GM21528 (cell line): ENCODE measurements around the gene OR52I1.

Experiments
- ATAC-seq: cut with Tn5 transposase; IDR thresholded peaks from one replicate; pipeline ENCODE4 v1.9.1; 2021; ENCODE audit warnings: mild to moderate bottlenecking, moderate library complexity; ENCODE audit not compliant: unreplicated experiment, low FRiP score

Gene OR52I1, protein sequence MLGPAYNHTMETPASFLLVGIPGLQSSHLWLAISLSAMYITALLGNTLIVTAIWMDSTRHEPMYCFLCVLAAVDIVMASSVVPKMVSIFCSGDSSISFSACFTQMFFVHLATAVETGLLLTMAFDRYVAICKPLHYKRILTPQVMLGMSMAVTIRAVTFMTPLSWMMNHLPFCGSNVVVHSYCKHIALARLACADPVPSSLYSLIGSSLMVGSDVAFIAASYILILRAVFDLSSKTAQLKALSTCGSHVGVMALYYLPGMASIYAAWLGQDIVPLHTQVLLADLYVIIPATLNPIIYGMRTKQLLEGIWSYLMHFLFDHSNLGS

DNA sequence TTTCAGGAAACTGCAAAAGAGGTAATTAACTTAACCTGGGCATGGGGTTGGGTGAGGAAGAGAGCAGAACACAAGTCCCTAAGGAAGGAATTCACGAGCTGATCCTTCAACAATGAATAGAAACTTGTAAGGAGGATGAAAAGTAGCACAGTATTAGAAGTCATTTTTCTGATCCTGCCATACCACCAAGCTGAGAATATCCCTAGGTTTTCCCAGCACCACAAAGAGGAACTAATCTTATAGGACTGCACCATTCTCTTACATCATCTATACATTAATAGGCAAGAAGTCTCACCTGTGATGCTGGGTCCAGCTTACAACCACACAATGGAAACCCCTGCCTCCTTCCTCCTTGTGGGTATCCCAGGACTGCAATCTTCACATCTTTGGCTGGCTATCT, at the start of gene OR52I1:
OR52I1 (plus strand) TSS at position 301 of the 400 bp plus-strand sequence; CDS start at position 301, 0 bp downstream.
- ATAC-seq, result no peak

DNA sequence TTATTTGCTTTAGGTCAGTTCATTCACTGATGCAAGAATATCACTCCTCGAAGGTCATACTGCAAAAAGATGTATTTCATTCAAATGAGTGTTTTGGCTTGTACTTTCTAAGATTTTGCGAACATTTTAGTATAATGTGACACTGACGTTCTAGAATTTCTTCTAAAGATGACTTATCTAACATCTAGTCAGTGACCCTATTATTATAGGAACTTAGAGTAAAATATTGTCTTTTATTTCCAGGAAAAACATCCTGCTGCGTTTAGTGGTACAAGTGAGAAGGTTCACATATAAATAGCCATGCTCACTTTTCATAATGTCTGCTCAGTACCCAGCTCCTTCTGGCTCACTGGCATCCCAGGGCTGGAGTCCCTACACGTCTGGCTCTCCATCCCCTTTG, 48.9 kb upstream of the OR52I1 start, which contains the start of gene OR52M1:
OR52M1 (plus strand) TSS at position 301 of the 400 bp plus-strand sequence; CDS start at position 301, 0 bp downstream.
- no peak for ATAC-seq

DNA sequence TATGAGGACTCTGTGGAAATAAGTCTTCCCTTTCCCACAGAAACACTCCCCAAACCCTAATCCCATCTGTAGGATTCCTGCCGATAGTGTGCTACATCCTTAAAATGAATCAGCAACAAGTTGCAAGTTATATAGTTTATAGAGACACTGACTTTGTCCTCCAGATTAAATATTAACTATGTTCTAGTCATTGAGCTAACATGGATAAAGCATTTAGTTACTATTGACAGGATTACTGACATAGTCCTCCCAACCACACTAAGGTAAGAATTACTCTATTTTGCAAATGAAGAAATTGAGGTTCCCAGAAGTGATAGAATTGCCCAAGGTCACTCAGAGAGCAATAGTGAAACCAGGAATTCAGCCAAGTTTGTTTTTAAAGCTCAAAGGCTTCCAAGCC, 47.0 kb upstream of the OR52I1 start:
- ATAC-seq, result no peak

DNA sequence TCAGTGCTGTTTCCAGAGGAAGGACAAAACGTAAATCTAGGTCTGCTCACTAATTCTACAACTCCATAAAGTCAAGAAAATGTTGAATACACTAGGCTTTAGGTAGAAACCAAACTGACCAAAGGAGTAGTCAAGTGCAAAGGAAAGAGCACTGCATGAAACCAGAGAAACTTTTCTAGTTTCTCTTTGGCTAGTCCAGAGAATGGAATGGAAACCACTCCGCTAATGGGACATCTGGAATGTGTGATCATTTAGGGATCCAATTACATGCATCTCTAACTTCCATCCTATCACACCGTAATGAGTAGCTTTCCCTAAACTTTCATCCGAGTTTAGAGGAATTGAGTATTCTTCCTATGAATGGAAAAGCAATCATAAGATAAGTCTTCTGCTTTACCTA, 46.4 kb upstream of the OR52I1 start:
- no peak for ATAC-seq

DNA sequence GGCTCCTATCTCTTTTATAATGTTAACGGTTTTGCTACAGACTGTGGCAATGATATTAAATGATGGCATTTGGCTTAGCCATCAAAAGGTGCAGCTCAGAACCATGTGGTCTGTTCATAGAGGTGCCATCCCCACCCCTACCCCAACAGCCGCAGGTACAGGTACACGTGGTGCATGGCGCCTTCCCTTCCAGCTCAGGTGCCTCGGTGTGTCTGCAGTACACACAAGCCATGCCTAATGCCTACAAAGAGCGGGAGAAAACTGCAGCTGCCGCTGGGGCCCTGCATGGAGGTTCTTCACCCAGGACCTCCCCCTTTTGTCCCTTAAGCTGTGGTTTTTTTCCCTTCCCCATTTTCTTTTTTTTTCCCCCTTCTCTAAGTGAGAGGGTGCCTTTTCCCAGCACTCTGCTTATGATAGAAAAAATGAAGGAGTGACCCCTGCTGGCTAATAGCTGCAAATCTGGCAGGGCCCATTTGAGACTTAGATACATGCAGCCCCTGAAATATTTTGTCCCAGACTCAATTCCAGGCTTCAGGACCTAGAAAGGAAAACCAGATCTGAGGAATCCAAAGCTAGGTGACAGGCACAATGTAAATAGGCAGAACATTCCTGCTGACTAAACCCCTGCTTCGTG, 42.4 kb upstream of the OR52I1 start:
- no peak for ATAC-seq

DNA sequence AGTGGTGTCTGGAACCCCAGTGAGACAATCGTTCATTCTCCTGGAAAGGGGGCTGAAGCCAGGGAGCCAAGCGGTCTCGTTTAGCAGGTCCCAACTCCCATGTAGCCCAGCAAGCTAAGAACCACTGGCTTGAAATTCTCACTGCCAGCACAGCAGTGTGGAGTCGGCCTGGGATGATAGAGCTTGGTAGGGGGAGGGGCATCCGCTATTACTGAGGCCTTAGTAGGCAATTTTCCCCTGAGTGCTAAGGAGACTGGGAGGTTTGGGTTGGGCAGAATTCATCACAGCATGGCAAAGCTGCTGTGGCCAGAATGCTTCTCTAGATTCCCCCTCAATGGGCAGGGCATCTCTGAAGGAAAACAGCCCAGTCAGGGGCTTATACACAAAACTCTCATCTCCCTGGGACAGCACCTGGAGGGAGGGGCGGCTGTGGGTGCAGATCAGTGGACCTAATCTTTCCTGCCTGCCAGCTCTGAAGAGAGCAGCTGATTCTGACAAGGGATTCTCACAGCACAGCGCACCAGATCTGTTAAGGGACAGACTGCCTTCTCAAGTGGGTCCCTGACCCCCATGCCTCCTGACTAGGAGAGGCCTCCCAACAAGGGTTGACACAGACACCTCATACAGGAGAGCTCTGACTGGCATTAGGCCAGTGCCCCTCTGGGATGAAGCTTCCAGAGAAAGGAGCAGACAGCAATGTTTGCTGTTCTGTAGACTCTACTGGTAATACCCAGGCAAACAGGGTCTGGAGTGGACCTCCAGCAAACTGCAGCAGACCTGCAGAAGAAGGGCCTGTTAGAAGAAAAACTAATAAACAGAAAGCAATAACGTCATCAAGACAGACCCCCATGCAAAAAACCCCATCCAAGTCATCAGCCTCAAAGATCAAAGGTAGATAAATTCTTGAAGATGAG, 34.1 kb upstream of the OR52I1 start:
- no peak for ATAC-seq

DNA sequence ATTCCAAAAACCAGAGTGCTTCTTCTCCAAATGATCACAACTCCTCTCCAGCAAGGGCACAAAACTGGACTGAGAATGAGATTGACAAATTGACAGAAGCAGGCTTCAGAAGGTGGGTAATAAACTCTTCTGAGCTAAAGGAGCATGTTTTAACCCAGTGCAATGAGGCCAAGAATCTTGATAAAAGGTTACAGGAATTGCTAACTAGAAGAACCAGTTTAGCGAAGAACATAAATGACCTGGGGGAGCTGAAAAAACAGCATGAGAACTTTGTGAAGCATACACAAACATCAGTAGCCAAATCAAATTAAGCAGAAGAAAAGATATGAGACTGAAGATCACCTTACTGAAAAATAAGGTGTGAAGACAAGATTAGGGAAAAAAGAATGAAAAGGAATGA, 33.4 kb upstream of the OR52I1 start:
- ATAC-seq, result no peak

DNA sequence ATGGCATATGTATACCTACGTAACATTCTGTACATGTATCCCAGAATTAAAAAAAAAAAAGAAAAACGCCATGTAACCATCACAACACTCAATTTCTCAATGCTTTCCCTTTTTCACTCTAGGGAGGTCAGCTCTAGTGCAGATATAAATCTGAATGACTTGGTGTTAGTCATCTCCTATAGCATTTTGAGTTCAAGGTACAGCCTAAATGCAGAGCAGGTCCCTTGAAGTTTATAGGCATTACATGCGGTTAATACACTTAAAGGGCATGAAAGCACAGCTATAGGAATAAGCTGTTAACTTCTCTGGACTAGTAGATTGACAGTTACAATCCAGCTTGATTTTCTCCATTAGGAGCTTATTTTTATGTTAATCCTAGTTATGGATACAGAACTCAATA, 28.5 kb upstream of the OR52I1 start:
- no peak for ATAC-seq

DNA sequence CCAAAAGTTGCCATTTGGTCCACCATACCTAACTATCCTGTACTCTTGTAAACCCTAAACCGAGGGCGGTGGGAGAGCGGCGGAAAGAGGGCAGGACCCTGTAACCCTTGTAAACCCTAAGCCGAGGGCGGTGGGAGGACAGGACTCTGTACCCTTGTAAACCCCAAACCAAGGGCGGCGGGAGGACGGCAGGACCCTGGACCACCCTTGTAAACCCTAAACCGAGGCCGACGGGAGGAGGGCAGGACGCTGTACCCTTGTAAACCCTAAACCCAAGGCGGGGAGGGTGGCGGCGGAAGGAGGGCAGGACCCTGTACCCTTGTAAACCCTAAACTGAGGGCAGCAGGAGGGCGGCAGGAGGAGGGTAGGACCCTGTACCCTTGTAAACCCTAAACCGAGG, 24.8 kb upstream of the OR52I1 start:
- no peak for ATAC-seq

DNA sequence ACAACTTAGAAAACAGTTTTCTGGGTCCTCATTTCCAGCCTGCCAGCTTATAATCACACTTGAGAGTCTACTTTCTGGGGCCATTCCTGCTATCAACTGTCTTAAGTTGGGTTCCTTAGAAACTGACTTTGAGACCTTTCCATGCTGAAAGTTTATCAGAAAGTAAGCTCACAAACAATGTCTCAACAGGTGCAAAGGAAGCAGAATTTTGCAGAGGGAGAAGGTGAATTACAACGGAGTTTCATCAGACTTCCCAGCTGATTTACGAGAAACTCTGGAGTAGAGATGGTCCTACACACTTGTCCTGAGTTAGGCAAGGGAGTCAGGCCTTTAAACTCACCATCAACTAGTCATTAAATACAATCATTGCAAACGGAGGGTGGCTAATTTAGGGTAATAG, 17.0 kb upstream of the OR52I1 start:
- no peak for ATAC-seq

DNA sequence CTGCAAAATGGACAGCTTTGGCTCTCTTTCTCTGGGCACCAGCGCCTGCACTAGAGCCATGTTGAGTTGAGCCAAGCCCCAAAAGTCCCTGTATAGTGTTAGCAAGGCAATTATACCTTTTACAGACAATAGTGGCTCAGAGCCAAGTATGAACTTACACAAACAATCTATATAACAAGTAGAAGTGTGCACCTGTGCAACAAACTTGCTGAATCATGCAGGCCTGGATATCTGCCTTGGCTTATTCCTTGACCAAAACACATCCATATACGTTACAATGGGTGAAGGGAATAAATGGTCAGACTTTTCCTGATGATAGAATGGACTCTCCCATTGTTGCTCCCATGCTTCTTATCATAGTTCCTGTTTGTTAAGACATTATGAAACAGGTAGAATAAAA, 16.1 kb upstream of the OR52I1 start:
- ATAC-seq, result no peak

DNA sequence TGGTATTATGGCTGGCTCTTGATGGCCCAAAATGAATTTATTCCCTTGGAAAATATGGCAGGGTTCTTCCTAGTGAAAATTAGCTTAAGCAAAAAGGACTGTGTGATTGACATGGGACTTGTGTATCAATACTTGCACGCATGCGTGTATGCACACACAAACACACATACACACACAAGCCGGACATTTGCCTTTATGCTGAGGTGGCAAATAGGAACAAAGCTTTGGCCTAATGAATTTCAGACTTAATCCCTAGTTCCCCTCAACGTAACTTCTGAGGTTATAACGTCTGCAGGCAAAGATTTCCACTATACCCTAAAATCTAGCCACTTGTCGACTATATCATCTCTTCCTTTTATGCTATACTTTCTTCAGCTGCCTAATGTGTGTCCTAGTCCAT, 15.2 kb upstream of the OR52I1 start:
- ATAC-seq, result no peak

DNA sequence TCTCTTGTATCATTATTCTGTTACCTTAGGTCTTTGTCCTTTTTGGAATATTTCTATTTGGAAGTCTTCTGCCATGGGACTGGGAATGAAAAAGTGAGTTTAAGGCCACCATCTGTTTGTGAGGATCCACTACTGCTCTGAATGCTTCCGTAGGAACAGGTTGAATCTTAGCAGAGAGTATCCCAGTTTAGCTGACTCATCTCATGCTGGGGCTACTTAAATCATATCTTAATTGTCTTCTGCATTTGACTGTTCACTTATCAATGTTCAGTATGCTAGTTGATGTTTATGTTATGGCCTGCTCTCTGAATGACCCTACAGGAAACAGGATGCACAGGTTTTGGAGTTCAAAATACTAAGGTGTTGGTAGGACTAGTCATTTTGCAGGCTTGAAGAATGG, 13.7 kb upstream of the OR52I1 start:
- no peak for ATAC-seq

DNA sequence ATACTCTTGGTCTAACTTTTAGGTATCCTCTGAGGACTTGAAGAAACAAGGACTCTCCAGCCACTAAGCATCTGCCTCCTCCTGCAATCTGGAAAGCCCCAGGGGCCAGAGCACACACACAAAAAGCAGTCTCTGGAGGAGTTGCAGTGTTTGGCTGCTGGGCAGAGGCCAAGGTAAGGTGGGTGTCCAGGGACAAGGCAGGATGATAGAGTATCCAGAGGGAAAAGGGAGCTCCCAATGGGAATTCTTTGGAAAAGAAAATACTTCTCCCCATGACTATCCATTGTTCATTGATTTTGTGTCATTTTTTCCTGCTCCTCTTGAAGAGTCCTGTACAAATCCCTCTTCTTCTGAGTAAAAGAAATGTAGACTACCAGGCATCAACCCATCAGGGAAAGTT, 12.4 kb upstream of the OR52I1 start, which contains the start of gene OR52I2:
OR52I2 (plus strand) TSS at position 301 of the 400 bp plus-strand sequence.
- ATAC-seq, result no peak

DNA sequence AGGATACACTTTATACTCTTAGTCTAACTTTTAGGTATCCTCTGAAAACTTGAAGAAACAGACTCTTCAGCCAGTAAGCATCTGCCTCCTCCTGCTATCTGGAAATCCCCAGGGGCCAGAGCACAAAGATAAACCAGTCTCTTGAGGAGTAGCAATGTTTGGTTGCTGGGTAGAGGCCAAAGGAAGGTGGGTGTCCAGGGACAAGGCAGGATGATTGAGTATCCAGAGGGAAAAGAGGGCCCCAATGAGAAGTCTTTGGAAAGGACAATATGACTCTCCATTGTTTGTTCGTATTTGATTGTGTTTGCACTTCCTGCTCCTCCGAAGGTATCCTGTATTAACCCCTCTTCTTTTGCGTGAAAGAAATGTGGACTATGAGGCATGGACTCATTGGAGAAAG, 4.8 kb upstream of the OR52I1 start:
- no peak for ATAC-seq

DNA sequence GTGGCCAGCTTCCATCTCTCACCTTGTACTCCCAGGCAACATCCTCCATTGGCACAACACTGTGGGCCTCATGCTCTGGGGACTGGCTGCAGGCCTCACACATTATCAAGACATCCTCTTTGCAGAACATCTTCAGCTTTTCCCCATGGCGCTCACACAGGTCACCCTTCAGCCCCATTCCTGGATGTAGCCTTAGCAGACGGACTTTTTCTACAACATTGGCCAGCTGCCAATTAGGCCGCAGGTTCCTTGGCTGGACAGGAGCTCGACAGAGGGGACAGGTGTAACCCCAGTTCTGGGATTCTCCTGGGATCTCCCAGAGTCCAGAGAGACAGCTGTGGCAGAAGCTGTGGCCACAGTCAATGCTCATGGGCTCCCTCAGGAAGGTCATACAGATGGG, 11.2 kb downstream of the OR52I1 start:
- ATAC-seq, result no peak

DNA sequence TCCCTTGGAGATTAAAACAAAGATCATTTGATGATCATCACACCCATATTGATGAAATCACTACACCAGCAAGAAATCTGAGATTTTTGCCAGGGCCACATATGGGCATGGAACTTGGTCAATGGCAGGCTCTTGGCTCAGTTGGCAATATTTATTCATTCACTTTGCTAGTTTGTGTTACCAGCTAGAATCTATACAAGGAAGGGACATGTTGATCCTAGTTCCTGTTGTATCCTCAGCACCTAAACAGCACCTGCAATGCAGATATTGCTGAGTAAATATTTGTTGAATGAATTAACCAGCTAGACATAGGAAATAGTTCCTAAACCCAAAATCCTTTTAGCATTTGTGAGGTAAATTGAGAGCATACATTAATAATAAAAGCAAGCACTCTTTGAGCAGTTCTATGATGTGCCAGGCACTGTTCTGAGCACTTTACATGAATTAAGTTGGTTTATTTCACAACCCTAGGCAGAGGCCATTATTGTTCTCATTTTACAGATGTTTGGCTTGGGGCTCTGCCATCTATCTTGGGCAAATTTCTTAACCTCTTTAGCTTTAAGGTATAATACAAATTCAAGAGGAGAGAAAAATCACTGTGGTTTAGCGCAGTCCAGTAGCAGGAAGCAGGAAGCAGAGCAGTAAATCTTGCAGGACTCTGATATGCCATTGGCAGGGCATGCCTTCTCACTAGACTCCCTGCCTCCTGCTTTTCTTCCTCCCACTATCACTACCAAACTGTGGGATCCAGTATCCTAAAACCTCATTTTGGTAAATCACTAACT, 12.6 kb downstream of the OR52I1 start:
- ATAC-seq, result no peak

DNA sequence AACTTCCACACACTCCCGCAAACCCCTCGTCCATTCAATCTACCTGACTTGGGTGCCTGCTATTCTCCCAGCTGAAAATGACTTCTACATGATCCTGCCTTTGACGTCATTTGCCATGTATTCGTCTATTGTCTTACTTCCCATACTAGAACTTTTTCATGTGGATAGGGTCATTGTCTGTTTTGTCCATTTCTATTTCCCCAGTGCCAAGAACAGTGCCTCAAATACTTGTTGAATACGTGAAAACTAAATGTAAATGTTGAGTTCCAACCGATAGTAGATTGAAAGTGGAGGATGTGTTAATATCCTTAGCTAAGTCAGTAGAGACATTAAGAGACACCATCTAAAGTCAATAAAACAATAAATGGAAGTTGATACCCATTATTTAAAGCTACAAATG, 13.3 kb downstream of the OR52I1 start:
- ATAC-seq, result no peak

DNA sequence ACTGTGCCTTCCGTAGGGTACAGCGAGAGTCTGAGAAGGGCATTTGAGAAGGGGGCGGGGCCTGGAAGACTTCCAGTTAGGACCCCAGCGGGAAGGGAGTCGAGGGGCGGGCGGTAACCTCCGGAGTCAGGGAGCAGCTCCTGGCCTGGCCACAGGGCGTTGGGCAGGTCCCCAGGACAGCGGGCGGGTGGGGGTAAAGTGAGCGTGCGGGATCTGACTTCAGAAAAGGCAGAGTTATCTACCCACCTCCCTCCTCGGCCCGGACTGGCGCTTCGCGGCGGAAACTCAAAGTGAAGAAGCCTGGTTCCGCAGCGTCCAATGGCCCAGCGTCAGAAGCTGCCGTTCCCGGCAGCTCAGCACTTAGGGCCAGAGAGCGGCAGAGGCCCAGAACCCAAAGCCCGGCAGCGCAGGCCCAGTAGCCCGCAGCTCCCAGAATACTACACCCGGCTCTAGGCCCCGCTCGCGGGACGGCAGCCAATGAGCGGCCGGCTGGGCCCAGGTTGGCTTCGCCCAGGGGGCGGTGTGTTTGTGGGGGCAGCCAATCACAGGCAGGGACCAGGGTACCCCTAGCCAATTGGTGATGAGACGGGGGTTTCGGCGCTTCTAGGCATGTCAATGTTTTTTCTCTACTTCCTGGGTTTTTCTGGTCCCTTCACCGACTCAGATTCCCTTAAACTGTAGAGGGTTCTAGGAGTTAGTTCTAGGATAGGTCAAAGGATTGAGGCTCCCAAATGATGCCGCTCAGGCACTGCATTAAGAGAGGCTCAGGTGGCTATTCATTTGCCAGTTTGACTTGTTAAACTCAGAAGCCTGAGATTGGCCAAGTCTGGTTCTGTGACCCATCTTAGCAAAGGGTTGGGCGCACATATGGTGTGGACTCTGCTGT, 14.2 kb downstream of the OR52I1 start, which contains the start of gene TRIM68:
TRIM68 (minus strand) TSS at position 451 of the 886 bp plus-strand sequence. CDS start 2,727 bp downstream, outside the sequence.
- peak; percentile 100 for ATAC-seq
